GM12873 (cell line): Measurements from ENCODE around the gene SGTA.

Experiments used
- CTCF ChIP-seq: IDR thresholded peaks from 2 replicates; pipeline ENCODE4 v1.5.1; 2012; ENCODE audit warnings: low read depth, mild to moderate bottlenecking, moderate library complexity, low read length, control low read depth; ENCODE audit not compliant: insufficient read depth; ENCODE audit errors: missing control alignments

The SGTA gene

DNA sequence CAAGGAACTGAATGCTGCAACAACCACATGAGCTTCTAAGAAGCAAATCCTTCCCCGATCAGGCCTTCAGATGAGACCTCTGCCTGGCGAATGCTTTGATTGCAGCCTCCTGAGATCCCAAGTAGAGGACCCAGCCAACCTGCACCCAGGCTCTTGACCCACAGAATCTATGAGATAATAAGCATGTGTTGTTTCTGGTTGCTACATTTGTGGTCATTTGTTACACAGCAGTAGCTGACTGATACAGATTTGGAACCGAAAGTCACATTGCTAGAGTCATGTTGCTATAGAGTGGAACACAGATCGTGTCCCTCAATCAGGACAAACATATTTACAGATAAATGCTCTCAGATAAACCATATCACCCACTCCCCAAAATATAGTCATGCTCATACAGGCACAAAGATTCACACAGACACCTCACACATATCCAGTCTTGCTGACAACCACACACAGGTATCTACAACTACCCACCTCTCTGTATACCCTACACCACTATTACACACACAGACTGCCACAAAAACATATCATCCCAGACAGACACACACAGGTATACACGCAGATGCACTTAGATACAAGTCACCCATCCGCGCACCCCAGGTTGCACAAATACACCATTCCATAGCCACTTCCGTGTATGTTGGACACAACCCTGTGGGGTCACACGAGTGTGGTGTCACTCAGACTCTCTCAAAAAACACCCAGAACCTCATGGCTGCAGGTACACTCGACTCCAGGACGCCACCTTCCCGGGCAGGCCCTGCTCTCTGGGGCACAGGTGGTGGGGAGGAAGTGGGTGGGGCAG, 67.4 kb downstream of the SGTA start:
- no peak for TF ChIP-seq CTCF

- TF ChIP-seq CTCF = no peak
These were observed 68.4 kb downstream of the SGTA start for GRCh38 chr19:2714531-2715269.

DNA sequence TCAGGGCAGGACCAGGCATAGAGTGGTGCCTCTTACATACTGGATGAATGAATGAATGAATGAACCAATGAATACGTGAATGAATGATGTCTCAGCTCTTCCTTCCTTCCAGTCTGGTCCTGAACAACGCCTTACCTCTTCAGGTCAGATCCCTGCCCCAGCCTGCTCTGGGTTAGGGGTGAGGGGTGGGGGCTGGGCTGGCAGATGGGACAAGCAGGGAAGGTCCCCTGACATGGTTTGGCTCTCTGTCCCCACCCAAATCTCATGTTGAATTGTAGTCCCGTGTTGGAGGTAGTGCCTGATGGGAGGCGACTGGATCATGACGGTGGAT, 71.2 kb downstream of the SGTA start:
- no peak for TF ChIP-seq CTCF

DNA sequence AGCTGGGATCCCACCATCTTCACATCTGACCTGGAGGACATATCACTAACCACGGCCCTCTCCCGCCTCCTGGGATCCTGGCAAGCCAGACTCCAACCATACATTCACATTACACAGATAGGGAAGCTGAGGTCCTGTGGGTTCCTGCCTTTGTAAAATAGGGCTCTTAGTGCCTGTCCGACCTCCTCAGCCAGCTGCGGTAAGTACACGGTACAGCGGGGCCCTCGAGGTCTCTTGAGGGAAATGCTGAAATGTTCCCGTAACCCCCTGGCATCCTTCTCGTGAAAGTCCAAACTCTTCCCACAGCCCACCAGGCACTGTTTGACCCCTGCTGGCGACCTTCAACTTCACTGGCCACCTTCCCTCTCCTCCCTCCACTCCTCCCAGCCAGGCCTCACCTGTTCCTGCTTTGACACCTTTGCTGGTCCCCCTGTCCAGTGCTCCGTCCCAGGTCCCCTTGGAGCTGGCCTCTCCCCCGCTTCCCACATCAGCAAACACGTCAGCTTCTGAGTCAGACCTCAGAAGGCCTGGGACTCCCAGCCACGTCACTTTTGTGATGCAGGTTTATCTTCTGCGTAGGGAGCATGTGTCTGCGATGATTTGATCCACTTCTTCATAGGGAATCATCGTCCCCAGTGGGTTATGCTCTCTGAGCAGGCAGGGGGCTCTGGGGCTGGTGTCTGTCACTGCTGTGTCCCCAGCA, 71.8 kb downstream of the SGTA start:
- no peak for TF ChIP-seq CTCF

- no peak for TF ChIP-seq CTCF
These were observed 76.8 kb downstream of the SGTA start for GRCh38 chr19:2706251-2706650.
